ENCODE measurements around the gene ZNF148. TPM values are rescaled to one million over a fixed set of nuclear protein-coding genes. Genes with fewer than 3 reads are reported as not detected.
A peak's percentile ranks its signal among the peaks of the same experiment; 100 is the strongest.

The ZNF148 gene
- total RNA-seq, 2 experiments from 2014 or later, result 20.3 to 22.2 TPM

DNA sequence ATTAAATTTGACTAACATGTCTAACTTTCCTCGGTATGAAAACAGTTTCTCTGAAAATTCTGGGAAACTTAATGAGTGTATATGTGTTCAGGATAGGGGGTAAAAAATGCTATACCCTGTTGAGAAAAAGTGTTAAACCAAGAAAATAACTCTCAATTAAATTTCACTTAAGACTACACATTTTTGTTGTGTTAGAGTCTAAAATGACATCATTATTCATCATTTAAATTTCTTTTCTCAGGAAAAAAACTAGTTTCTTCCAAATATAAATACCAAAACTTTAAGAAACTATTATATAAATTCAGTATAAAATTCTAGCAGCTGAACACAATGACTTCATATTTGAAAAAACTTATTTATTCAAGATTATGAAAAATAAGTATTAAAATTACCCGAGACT lies 52.2 kb downstream of the ZNF148 start:
- intact Hi-C loops (cut with micrococcal nuclease), result no loop called here
- Mint-ChIP-seq H3K36me3 (ENCODE audit: low read depth) (peaks cover 23% of the 10 kb centered on the region), H3K9me3 (peaks cover 10% of the 10 kb centered on the region)

DNA sequence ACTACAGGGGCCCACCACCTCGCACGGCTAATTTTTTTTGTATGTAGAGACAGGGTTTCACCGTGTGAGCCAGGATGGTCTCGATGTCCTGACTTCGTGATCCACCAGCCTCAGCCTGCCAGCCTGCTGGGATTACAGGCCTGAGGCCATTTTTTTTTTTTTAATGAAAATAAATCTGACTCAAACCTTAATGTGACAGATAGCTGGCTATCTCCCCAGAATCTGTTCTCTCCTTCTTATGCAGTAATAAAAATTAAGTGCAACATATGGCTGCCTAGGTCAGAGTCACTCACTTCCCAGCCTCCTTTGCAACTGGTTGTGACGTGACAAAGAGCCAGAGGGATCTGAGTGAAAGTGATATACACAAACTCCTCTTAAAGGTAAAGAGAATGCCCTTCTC lies 53.0 kb downstream of the ZNF148 start:
- Mint-ChIP-seq H3K27me3 (ENCODE audit: low read depth) (no peaks in the 10 kb centered on the region), H3K27ac (no peak overlapping the region), H3K4me1 (ENCODE audit: low read depth) (peaks cover 19% of the 10 kb centered on the region), H3K4me3 (no peak overlapping the region), H3K9me3 (peaks cover 10% of the 10 kb centered on the region), H3K36me3 (ENCODE audit: low read depth) (peaks cover 22% of the 10 kb centered on the region)
- intact Hi-C loops (cut with micrococcal nuclease), result no loop called here
- DNase-seq, result no peak
- CTCF ChIA-PET, result no interaction called here

More for the DNA sequence above, 52.2 kb downstream of the ZNF148 start:
- no peak for DNase-seq
- Mint-ChIP-seq H3K27me3 (ENCODE audit: low read depth) (no peaks in the 10 kb centered on the region), H3K27ac (no peak overlapping the region), H3K4me1 (ENCODE audit: low read depth) (peaks cover 18% of the 10 kb centered on the region), H3K4me3 (no peak overlapping the region)
- CTCF ChIA-PET, result no interaction called here

DNA sequence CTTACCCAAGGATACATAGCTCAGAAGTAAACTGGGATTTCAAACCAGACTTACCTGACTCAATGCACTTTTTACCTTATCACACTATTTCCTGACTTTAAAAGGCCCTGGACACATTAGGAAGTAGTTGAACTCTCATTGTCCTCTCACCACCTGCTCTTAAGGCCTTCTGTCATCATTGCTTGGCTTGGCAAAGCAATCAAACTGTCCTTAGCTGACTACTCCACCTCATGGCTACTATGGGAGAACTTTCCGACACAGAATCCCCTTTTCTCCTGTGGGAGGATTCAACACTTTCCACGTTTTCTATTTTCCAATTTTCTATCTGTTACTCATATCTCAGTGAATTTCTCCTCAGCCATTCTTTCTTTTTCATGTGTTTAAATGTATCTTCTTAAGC lies 55.4 kb downstream of the ZNF148 start:
- Mint-ChIP-seq H3K27me3 (ENCODE audit: low read depth) (no peaks in the 10 kb centered on the region), H3K4me1 (ENCODE audit: low read depth) (peaks cover 21% of the 10 kb centered on the region), H3K27ac (no peak overlapping the region), H3K36me3 (ENCODE audit: low read depth) (peaks cover 17% of the 10 kb centered on the region), H3K9me3 (no peaks in the 10 kb centered on the region), H3K4me3 (no peak overlapping the region)
- CTCF ChIA-PET, result interaction anchor here (0.7 kb wide), 1 partner anchor 13 kb away, joined by 3 read pairs; no protein-coding TSS in a partner anchor
- intact Hi-C loops (cut with micrococcal nuclease), result no loop called here
- DNase-seq, result no peak

DNA sequence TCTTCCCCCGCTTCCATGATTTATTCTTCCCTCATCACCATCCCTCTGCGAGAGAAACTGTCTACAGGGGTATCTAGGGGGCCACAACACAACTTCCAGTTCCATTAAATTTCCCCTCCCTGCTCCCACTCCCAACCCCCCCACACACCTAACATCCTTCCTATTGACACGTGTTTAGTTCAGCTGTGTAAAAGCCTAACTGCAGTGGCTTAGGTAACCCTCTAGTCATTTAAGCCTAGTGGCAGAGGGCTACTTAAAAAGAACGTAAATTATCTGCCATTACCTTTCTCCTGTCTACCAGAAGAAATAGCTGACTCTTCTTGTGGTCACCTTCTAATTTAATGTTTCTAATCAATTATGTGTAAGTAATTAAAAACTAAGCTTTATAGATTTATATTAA lies 56.3 kb downstream of the ZNF148 start:
- no peak for DNase-seq
- no peak overlapping the region for H3K27ac Mint-ChIP-seq
- no peak overlapping the region for H3K4me3 Mint-ChIP-seq
- H3K9me3 Mint-ChIP-seq, result no peaks in the 10 kb centered on the region
- H3K4me1 Mint-ChIP-seq (ENCODE audit: low read depth), result peaks cover 25% of the 10 kb centered on the region
- H3K36me3 Mint-ChIP-seq (ENCODE audit: low read depth), result peaks cover 19% of the 10 kb centered on the region
- intact Hi-C loops (cut with micrococcal nuclease), result no loop called here
- no peaks in the 10 kb centered on the region for H3K27me3 Mint-ChIP-seq (ENCODE audit: low read depth)
- CTCF ChIA-PET, result interaction anchor here (1.1 kb wide), 1 partner anchor 267 kb away, joined by 3 read pairs; no protein-coding TSS in a partner anchor

DNA sequence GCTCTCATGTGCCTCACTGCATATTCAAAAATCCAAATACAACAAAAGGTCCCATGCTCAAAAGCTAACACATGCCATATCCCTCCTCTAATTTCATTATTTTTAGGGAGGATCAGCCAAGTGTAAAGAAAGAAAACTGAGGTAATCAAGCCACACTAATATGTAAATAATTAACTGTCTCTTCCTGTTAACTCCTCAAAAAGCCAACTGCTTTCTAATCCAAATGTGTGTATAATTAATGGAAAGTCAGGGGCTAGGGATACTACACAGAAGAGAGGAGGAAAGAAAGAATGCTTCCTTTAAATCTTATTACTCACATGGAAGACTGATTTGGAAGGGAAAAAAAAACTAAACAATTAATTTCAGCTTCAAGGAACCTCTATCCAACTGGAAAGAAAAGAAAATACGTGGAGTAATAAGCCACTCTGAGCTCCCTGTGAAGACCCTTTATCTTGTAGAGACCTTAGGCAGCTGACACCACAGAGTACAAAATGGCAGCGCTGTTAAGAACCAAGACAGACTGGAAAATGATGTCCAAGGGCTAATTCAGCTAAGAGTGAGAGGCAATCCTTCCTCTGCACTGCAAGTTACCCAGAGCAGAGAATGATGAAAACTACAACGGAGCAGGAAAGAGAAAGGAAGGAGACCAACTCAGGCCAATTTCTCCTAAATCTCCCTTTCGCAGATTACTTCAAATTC lies 56.8 kb downstream of the ZNF148 start:
- peaks cover 14% of the 10 kb centered on the region for H3K36me3 Mint-ChIP-seq (ENCODE audit: low read depth)
- H3K4me1 Mint-ChIP-seq (ENCODE audit: low read depth), result peaks cover 27% of the 10 kb centered on the region
- CTCF ChIA-PET, result interaction anchor here (1.1 kb wide), 1 partner anchor 267 kb away, joined by 3 read pairs; no protein-coding TSS in a partner anchor
- no peaks in the 10 kb centered on the region for H3K9me3 Mint-ChIP-seq
- no peaks in the 10 kb centered on the region for H3K27me3 Mint-ChIP-seq (ENCODE audit: low read depth)
- no peak overlapping the region for H3K4me3 Mint-ChIP-seq
- peak overlapping the region; percentile 19 for H3K27ac Mint-ChIP-seq
- intact Hi-C loops (cut with micrococcal nuclease), result no loop called here
- DNase-seq, result no peak

DNA sequence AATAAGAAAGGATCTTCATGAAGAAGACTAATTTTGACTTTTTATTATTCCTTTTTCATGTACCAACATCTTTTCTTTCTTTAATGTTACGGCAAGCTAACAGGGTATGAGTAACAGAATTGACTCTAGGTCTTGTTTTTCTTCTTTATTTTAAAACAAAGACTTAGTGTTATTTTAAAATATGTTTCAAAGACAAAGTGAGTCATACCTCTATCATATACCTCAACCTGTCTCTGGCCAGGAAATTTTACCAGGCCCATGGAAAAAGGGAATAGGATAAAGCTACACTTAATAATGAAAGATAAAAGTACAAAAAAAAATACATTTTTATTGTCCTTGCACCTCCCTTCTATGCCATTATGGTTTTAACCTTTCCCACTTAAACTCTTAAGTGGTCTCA lies 57.4 kb downstream of the ZNF148 start:
- CTCF ChIA-PET, result no interaction called here

DNA sequence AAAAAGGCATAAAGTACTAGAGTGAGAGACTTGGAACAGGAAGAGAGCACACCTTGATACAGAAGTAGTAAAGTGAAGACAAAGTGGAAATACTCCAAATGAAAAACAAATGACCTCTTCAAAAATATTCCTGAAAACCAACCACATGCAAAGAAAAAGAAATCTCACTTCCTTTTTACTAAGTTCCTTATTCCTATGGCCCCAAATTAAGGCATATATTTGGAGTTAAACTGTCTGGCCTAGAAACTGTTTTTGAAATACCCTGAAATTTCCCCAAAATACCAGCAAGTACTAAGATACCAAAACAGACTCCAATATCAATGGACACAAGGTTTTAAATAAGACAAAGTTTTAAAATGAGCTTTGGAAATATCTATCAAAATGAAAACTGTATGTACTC lies 58.2 kb downstream of the ZNF148 start:
- DNase-seq, result no peak
- Mint-ChIP-seq H3K4me3 (no peak overlapping the region), H3K27ac (no peak overlapping the region), H3K4me1 (ENCODE audit: low read depth) (peaks cover 35% of the 10 kb centered on the region), H3K9me3 (no peaks in the 10 kb centered on the region), H3K27me3 (ENCODE audit: low read depth) (no peaks in the 10 kb centered on the region), H3K36me3 (ENCODE audit: low read depth) (peaks cover 21% of the 10 kb centered on the region)
- intact Hi-C loops (cut with micrococcal nuclease), result no loop called here
- CTCF ChIA-PET, result no interaction called here

More for the DNA sequence above, 57.4 kb downstream of the ZNF148 start:
- Mint-ChIP-seq H3K27me3 (ENCODE audit: low read depth) (no peaks in the 10 kb centered on the region), H3K4me3 (no peak overlapping the region), H3K36me3 (ENCODE audit: low read depth) (peaks cover 14% of the 10 kb centered on the region), H3K9me3 (no peaks in the 10 kb centered on the region), H3K4me1 (ENCODE audit: low read depth) (peaks cover 29% of the 10 kb centered on the region), H3K27ac (peak overlapping the region; percentile 19)
- intact Hi-C loops (cut with micrococcal nuclease), result no loop called here
- DNase-seq, result no peak

DNA sequence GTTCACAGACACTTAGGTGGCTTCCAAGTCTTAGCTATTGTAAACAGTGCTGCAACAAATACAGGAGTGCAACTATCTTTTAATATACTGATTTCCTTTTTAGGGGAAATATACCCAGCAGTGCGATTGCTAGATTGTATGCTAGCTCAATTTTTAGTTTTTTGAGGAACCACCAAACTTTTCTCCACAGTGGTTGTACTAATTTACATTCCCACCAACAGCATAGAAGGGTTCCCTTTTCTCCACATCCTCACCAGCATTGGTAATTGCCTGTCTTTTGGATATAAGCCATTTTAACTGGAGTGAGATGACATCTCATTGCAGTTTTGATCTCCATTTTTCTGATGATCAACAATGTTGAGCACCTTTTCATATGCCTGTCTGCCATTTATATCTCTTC lies 58.9 kb downstream of the ZNF148 start:
- CTCF ChIA-PET, result no interaction called here

DNA sequence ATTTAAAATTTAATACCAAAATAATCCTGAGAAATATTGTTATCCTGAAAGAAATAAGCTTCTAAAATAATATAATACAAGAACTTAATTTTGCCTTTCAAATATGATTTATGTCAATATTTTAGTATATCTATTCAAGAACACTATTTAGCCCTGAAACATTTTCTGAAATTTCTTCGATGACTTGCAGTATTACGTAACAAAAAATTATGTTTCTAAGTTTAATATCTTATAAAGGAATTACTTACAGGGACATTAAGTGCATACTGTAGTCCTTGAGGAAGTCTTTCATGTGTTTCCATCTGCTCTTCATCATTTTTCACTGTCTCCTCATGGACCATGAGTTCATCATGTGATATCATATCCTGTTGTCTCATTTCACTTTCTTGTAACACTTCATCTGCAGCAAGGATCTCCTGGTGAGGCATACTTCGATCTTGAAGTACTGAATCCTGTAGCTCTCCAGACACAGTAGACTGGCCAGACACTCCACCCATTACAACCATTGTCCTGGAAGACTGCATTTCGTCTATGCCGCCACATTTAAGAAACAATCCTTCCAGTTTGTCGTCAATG lies 62.0 kb downstream of the ZNF148 start:
- H3K4me1 Mint-ChIP-seq (ENCODE audit: low read depth), result peaks cover 51% of the 10 kb centered on the region
- H3K27ac Mint-ChIP-seq, result peak overlapping the region; percentile 9

More for the DNA sequence above, 58.9 kb downstream of the ZNF148 start:
- Mint-ChIP-seq H3K36me3 (ENCODE audit: low read depth) (peaks cover 25% of the 10 kb centered on the region), H3K27me3 (ENCODE audit: low read depth) (no peaks in the 10 kb centered on the region), H3K4me3 (no peak overlapping the region), H3K4me1 (ENCODE audit: low read depth) (peaks cover 42% of the 10 kb centered on the region), H3K27ac (no peak overlapping the region), H3K9me3 (no peaks in the 10 kb centered on the region)
- no peak for DNase-seq
- intact Hi-C loops (cut with micrococcal nuclease), result no loop called here

DNA sequence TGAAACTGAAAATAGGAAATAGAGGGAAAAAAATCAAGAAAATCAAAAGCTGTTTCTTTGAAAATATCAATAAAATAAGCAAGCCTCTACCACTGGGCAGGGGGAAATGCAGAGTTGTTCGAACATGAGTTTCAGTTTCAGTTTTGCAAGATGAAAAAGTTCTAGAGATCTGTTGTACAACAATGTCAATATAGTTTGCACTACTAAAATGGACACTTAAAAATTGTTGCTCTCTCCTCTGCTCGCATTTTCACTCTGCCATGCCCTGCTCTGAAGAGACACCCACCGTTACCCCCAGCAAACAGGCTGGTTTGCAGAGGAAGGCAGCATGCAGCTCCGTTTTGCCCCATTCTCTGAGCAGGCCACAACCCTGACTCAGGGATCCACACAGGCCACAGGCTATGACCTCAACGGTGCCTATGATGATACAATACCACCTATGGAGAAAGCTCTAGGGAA lies 64.5 kb downstream of the ZNF148 start:
- no peaks in the 10 kb centered on the region for H3K27me3 Mint-ChIP-seq (ENCODE audit: low read depth)
- CTCF ChIA-PET, result interaction anchor here (0.6 kb wide), 1 partner anchor 24 kb away, joined by 3 read pairs; no protein-coding TSS in a partner anchor
- peaks cover 46% of the 10 kb centered on the region for H3K4me1 Mint-ChIP-seq (ENCODE audit: low read depth)
- no peaks in the 10 kb centered on the region for H3K9me3 Mint-ChIP-seq
- peak overlapping the region; percentile 77 for H3K4me3 Mint-ChIP-seq
- H3K36me3 Mint-ChIP-seq (ENCODE audit: low read depth), result peaks cover 40% of the 10 kb centered on the region
- DNase-seq, result peak; percentile 60
- H3K27ac Mint-ChIP-seq, result peak overlapping the region; percentile 44
- intact Hi-C loops (cut with micrococcal nuclease), result no loop called here

More for the DNA sequence above, 62.0 kb downstream of the ZNF148 start:
- no peaks in the 10 kb centered on the region for H3K27me3 Mint-ChIP-seq (ENCODE audit: low read depth)
- CTCF ChIA-PET, result no interaction called here
- H3K4me3 Mint-ChIP-seq, result no peak overlapping the region
- no peaks in the 10 kb centered on the region for H3K9me3 Mint-ChIP-seq
- peak; percentile 22 for DNase-seq
- intact Hi-C loops (cut with micrococcal nuclease), result loop anchor here (1.0 kb wide), 1 partner anchor 62 kb away; the partner anchor contains the start of gene ZNF148
- peaks cover 38% of the 10 kb centered on the region for H3K36me3 Mint-ChIP-seq (ENCODE audit: low read depth)

DNA sequence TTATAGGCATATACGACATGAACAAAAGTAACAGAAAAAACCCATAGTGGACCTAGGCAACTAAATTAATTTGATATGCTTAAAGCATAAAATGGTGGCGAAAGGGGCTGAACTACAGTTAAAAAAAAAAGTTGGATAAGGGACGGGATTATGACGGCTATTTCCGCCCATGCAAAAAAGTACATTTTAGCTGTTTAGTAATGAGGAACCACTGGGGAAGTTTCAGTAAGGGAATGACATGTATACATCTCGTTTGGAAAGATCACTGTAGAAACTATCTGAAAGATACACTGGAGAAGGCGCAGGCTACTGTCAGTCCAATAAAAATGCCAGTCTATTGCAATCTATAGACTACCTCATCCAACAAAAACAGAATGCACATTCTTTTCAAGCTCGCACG lies 65.6 kb downstream of the ZNF148 start:
- peaks cover 51% of the 10 kb centered on the region for H3K4me1 Mint-ChIP-seq (ENCODE audit: low read depth)
- H3K9me3 Mint-ChIP-seq, result no peaks in the 10 kb centered on the region
- no peaks in the 10 kb centered on the region for H3K27me3 Mint-ChIP-seq (ENCODE audit: low read depth)
- peak overlapping the region; percentile 21 for H3K27ac Mint-ChIP-seq
- CTCF ChIA-PET, result no interaction called here
- peaks cover 38% of the 10 kb centered on the region for H3K36me3 Mint-ChIP-seq (ENCODE audit: low read depth)
- H3K4me3 Mint-ChIP-seq, result no peak overlapping the region
- DNase-seq, result no peak
- intact Hi-C loops (cut with micrococcal nuclease), result no loop called here

DNA sequence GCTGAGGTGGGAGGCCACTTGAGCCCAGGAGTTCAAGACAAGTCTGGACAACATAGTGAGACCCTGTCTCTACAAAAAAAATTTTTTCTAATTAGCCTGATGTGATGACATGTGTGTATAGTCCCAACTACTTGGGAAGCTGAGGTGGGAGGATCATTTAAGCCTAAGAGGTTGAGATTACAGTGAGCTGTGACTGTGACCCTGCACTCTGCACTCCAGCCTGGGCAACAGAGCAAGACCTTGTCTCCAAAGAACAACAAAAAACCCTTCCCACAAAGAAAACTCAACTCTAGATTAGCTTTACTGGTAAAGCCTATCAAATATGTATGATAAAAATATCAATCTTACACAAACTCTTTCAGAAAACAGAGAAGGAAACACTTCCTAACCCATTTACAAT lies 68.5 kb downstream of the ZNF148 start:
- peaks cover 32% of the 10 kb centered on the region for H3K36me3 Mint-ChIP-seq (ENCODE audit: low read depth)

DNA sequence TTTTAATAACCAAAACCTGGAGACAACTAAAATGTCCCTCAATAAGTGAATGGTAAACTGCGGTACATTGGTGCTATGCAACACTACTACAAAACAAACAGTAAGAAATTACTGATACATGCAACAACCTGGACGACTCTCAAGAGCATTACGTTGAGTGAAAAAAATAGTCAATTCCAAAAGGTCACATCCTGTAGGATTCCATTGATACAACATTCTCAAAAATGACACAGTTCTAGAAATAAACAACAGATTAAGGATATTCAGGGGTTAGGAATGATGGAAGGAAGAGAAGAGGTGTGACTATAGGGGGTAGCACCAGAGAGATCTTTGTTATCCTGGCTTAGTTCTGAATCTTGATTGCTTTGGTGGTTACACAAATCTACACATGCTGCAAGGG lies 72.2 kb downstream of the ZNF148 start:
- intact Hi-C loops (cut with micrococcal nuclease), result no loop called here
- Mint-ChIP-seq H3K4me3 (no peak overlapping the region), H3K27ac (no peak overlapping the region), H3K4me1 (ENCODE audit: low read depth) (peaks cover 26% of the 10 kb centered on the region), H3K9me3 (no peaks in the 10 kb centered on the region), H3K36me3 (ENCODE audit: low read depth) (peaks cover 20% of the 10 kb centered on the region), H3K27me3 (ENCODE audit: low read depth) (no peaks in the 10 kb centered on the region)
- CTCF ChIA-PET, result no interaction called here
- DNase-seq, result no peak

More for the DNA sequence above, 68.5 kb downstream of the ZNF148 start:
- Mint-ChIP-seq H3K27me3 (ENCODE audit: low read depth) (no peaks in the 10 kb centered on the region), H3K9me3 (no peaks in the 10 kb centered on the region), H3K4me3 (no peak overlapping the region), H3K4me1 (ENCODE audit: low read depth) (peaks cover 41% of the 10 kb centered on the region), H3K27ac (no peak overlapping the region)
- CTCF ChIA-PET, result interaction anchor here (0.6 to 1.1 kb wide), 3 partner anchors 13 to 68 kb away, joined by 3 to 6 read pairs (median 3); partner anchors contain the start of gene ZNF148
- DNase-seq, result no peak
- intact Hi-C loops (cut with micrococcal nuclease), result no loop called here
